H1 (cell line): ENCODE data around the gene LY6G5B. TPM values are rescaled to one million over a fixed set of nuclear protein-coding genes. Genes with fewer than 3 reads are reported as not detected.

Experiments used
- CTCF ChIA-PET: fragments of 300-600 bp; sonication (Branson Sonifier 250); formaldehyde crosslinking; loops from one replicate; lab custom pipeline; 2021; ENCODE audit not compliant: partially characterized antibody; lab: Charles Lee
- POLR2A ChIA-PET: fragments of 300-600 bp; sonication (Branson Sonifier 250); formaldehyde crosslinking; loops from one replicate; lab custom pipeline; 2021; ENCODE audit warnings: inconsistent platforms; ENCODE audit not compliant: partially characterized antibody; lab: Charles Lee
- DNase-seq, 2 experiments: peaks; one replicate each; pipeline versions ENCODE4 v3.0.0 to v3.0.0-alpha.2; 2010 to 2022; ENCODE audit warnings: low spot score in 2 of 2, low read depth in 1 of 2, mixed read lengths in 1 of 2
- FAIRE-seq: peaks from 2 replicates; lab custom pipeline; 2011; peaks lifted over from hg19 to GRCh38; lab: Jason Lieb, UNC
- H2AFZ ChIP-seq: 2 replicates; pipeline ENCODE4 v1.8.1; 2012; ENCODE audit warnings: low read length, inconsistent platforms
- H2AK5ac ChIP-seq: 2 replicates; pipeline ENCODE4 v1.6.1; 2013; ENCODE audit warnings: low read depth, low read length
- H2BK120ac ChIP-seq: replicated peaks from 2 replicates; pipeline ENCODE3; 2013; ENCODE audit warnings: low read depth, low read length, inconsistent platforms
- H2BK12ac ChIP-seq: 2 replicates; pipeline ENCODE4 v1.6.1; 2013; ENCODE audit warnings: low read depth, low read length
- H2BK15ac ChIP-seq: 2 replicates; pipeline ENCODE4 v1.6.1; 2013; ENCODE audit warnings: low read length
- H2BK20ac ChIP-seq: 2 replicates; pipeline ENCODE4 v1.6.1; 2013; ENCODE audit warnings: low read length
- H2BK5ac ChIP-seq: 2 replicates; pipeline ENCODE4 v1.6.1; 2013; ENCODE audit warnings: low read depth, low read length
- H3K14ac ChIP-seq: 2 replicates; pipeline ENCODE4 v1.6.1; 2013; ENCODE audit warnings: inconsistent platforms; ENCODE audit not compliant: insufficient read length
- H3K18ac ChIP-seq: 2 replicates; pipeline ENCODE4 v1.6.1; 2013; ENCODE audit warnings: low read length; ENCODE audit errors: extremely low read depth
- H3K23ac ChIP-seq: 2 replicates; pipeline ENCODE4 v1.6.1; 2013; ENCODE audit warnings: inconsistent platforms; ENCODE audit not compliant: insufficient read length
- H3K23me2 ChIP-seq: 2 replicates; pipeline ENCODE4 v1.6.1; 2013; ENCODE audit warnings: low read depth, low read length
- H3K27ac ChIP-seq: 2 replicates; pipeline ENCODE4 v1.6.1; 2011; ENCODE audit warnings: low read depth, low read length, inconsistent platforms
- H3K27me3 ChIP-seq, 4 experiments: replicated peaks in 1 of 4; 1 replicate in 1 of 4; 2 replicates in 3 of 4; pipeline versions ENCODE4 v1.6.1 to v1.8.1; 2011 to 2013; ENCODE audit warnings: low read length in 3 of 4, mild to moderate bottlenecking in 3 of 4, inconsistent platforms in 2 of 4, mixed read lengths in 2 of 4, moderate library complexity in 1 of 4; ENCODE audit not compliant: control insufficient read depth in 3 of 4, insufficient read depth in 3 of 4; ENCODE audit errors: extremely low read depth in 1 of 4
- H3K36me3 ChIP-seq, 4 experiments: 2 replicates each; pipeline versions ENCODE4 v1.6.1 to v1.8.1; 2011 to 2013; ENCODE audit warnings: mild to moderate bottlenecking in 4 of 4, low read length in 3 of 4, moderate library complexity in 2 of 4, control low read depth in 1 of 4, inconsistent platforms in 1 of 4; ENCODE audit not compliant: insufficient read depth in 4 of 4, control insufficient read depth in 2 of 4
- H3K4ac ChIP-seq: replicated peaks from 2 replicates; pipeline ENCODE3; 2013; ENCODE audit warnings: low read length, low read depth, mixed read lengths, inconsistent platforms; ENCODE audit not compliant: insufficient read length
- H3K4me1 ChIP-seq, 4 experiments: replicated peaks in 1 of 4; 1 replicate in 1 of 4; 2 replicates in 3 of 4; pipeline versions ENCODE4 v1.6.1 to v1.8.1; 2011 to 2013; ENCODE audit warnings: low read length in 3 of 4, inconsistent platforms in 2 of 4, mixed read lengths in 1 of 4; ENCODE audit not compliant: insufficient read depth in 4 of 4, control insufficient read depth in 3 of 4
- H3K4me2 ChIP-seq, 2 experiments: 2 replicates each; pipeline versions ENCODE4 v1.6.1 to v1.8.1; 2011 to 2013; ENCODE audit warnings: low read depth in 2 of 2, low read length in 2 of 2, control low read depth in 1 of 2, inconsistent platforms in 1 of 2, mild to moderate bottlenecking in 1 of 2; ENCODE audit not compliant: insufficient read depth in 1 of 2
- H3K4me3 ChIP-seq, 4 experiments: fragments of 200-600, 300-600 bp in 1 of 4; sonication (generic), shearing (Covaris generic), sonication (Bioruptor Twin) in 1 of 4; 2 replicates each; pipeline versions ENCODE4 v1.5.1 to v1.8.1; 2011 to 2016; ENCODE audit warnings: low read length in 4 of 4, low read depth in 3 of 4, control low read depth in 2 of 4, inconsistent platforms in 2 of 4, mild to moderate bottlenecking in 2 of 4, mixed read lengths in 1 of 4, moderate library complexity in 1 of 4; ENCODE audit not compliant: insufficient read depth in 2 of 4; ENCODE audit errors: extremely low read depth in 1 of 4
- H3K56ac ChIP-seq: replicated peaks from 2 replicates; pipeline ENCODE3; 2013; ENCODE audit warnings: low read depth, mild to moderate bottlenecking, mixed read lengths, low read length, inconsistent platforms; ENCODE audit not compliant: insufficient read length
- H3K79me1 ChIP-seq: 2 replicates; pipeline ENCODE4 v1.6.1; 2013; ENCODE audit warnings: low read depth, low read length, control low read depth
- H3K79me2 ChIP-seq, 2 experiments: 2 replicates each; pipeline versions ENCODE4 v1.6.1 to v1.8.1; 2012 to 2013; ENCODE audit warnings: low read length in 2 of 2, mild to moderate bottlenecking in 2 of 2, inconsistent platforms in 1 of 2; ENCODE audit not compliant: insufficient read depth in 2 of 2, control insufficient read depth in 1 of 2
- H3K9ac ChIP-seq, 4 experiments: replicated peaks in 1 of 4; 1 replicate in 1 of 4; 2 replicates in 3 of 4; pipeline versions ENCODE4 v1.6.1 to v1.8.1; 2011 to 2013; ENCODE audit warnings: low read depth in 3 of 4, low read length in 3 of 4, control low read depth in 2 of 4, mild to moderate bottlenecking in 2 of 4, moderate library complexity in 2 of 4, inconsistent platforms in 1 of 4; ENCODE audit errors: extremely low read depth in 1 of 4
- H3K9me3 ChIP-seq, 2 experiments: 2 replicates each; pipeline versions ENCODE4 v1.6.1 to v1.8.1; 2012 to 2013; ENCODE audit warnings: mild to moderate bottlenecking in 2 of 2, moderate library complexity in 2 of 2, control low read depth in 1 of 2, inconsistent platforms in 1 of 2, low read depth in 1 of 2, low read length in 1 of 2, mixed read lengths in 1 of 2; ENCODE audit not compliant: insufficient read depth in 2 of 2
- H4K20me1 ChIP-seq, 2 experiments: replicated peaks in 1 of 2; 2 replicates each; pipeline versions ENCODE3 to v1.8.1; 2011 to 2013; ENCODE audit warnings: inconsistent platforms in 2 of 2, low read length in 2 of 2, mild to moderate bottlenecking in 1 of 2; ENCODE audit not compliant: insufficient read depth in 2 of 2, control insufficient read depth in 1 of 2
- H4K5ac ChIP-seq: 2 replicates; pipeline ENCODE4 v1.6.1; 2013; ENCODE audit warnings: low read length, low read depth, mixed read lengths, inconsistent platforms; ENCODE audit not compliant: insufficient read length
- H4K8ac ChIP-seq: 2 replicates; pipeline ENCODE4 v1.8.0; 2013; ENCODE audit warnings: mild to moderate bottlenecking, moderate library complexity, low read length, inconsistent platforms; ENCODE audit not compliant: insufficient read depth; ENCODE audit errors: extremely low read depth
- H4K91ac ChIP-seq: replicated peaks from 2 replicates; pipeline ENCODE3; 2013; ENCODE audit warnings: low read length, mixed read lengths, inconsistent platforms; ENCODE audit not compliant: insufficient read length
- JUND ChIP-seq: IDR thresholded peaks from 2 replicates; pipeline ENCODE4 v1.6.1; 2011; ENCODE audit warnings: mild to moderate bottlenecking, improper control_type of control experiment, low read length
- POLR2A ChIP-seq, 2 experiments: IDR thresholded peaks; 1 replicate in 1 of 2; 2 replicates in 1 of 2; pipeline ENCODE4 v1.6.1; 2011; ENCODE audit warnings: low read depth in 2 of 2, low read length in 2 of 2, mild to moderate bottlenecking in 2 of 2; ENCODE audit errors: control extremely low read depth in 1 of 2
- WGBS, 2 experiments: shearing (Covaris generic) in 1 of 2; methylation state at CpG; one replicate each; pipeline versions ENCODE4 v1.1.6 to v1.1.7; 2013 to 2015; ENCODE audit warnings: low lambda C conversion rate in 2 of 2, mixed read lengths in 2 of 2, inconsistent platforms in 1 of 2, low coverage in 1 of 2, missing lambda C conversion rate in 1 of 2; ENCODE audit not compliant: insufficient replicate concordance in 2 of 2, insufficient coverage in 1 of 2, insufficient read length in 1 of 2; ENCODE audit errors: extremely low coverage in 1 of 2, missing lambda C conversion rate in 1 of 2; 5-methylcytosine and 5-hydroxymethylcytosine counted together
- polyA plus RNA-seq, 7 experiments: library from polyadenylated mRNA; depleted of rRNA in 3 of 7; stranded (reverse) in 5 of 7; unstranded in 2 of 7; fragments of >200 nt in 5 of 7; fragments of 200-250 nt in 2 of 7; gene quantifications; 1 replicate in 5 of 7; 2 replicates in 1 of 7; 4 replicates in 1 of 7; pipeline versions ENCODE4 v1.2.1 to v1.2.3, GENCODE V29; 2011 to 2013; ENCODE audit warnings: missing spikeins in 2 of 7, mixed read lengths in 2 of 7
- total RNA-seq: library from RNA; stranded (reverse); fragmentation: NEBNext Ultra II Directional; extraction: Animal tissue kit (Norgen Biotek cat#: 25700); gene quantifications from 2 replicates; pipeline ENCODE4 v1.2.1, GENCODE V29; 2021

The LY6G5B gene
- total and polyA plus RNA-seq, 2 of the 8 experiments (the other 6 are each of a cell fraction or from before 2014, with no cell fraction given), result 10.6 to 12.6 TPM

DNA sequence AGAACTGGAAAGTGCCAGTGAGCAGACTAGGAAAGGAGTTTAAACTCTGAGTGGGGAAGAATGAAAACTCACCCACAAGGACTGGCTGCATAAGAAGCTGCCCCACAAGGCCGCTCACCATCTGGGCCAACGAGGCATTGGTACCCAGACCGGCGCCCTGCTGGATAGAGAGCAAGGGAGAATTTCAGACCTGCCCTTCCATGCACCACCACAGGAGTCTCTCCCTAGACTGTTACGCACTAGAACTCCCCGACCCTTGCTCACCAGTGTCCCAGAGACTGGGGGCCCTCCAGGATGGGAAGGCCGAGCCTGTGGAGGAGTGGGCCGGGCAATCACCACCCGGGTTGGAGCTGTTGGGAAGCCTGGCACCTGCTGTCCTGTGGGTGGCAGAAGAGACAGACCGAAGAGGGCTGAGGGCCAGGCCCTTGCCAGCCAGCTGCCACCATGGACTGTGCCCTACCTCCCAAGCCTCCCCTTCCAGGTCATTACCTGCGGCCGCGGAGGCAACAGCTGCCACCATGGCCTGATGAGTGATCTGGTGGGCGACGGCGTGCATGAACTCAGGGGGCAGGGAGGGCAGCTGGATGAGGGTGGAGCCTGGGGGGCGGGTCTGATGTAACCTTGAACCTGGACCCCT lies 25.8 kb upstream of the LY6G5B start:
- peaks cover 5 to 6% of the 10 kb centered on the region in 2 experiments for H4K20me1 ChIP-seq
- H3K4me2 ChIP-seq, result no peak overlapping the region
- H2BK12ac ChIP-seq, result no peak overlapping the region
- peaks cover 0 to 4% of the 10 kb centered on the region in 2 experiments; a peak in 1 of 4 replicates for H3K79me2 ChIP-seq
- peaks cover 51 to 92% (median 79%) of the 10 kb centered on the region in 4 experiments for H3K36me3 ChIP-seq
- H3K18ac ChIP-seq, result no peak overlapping the region
- no peaks in the 10 kb centered on the region for H3K4me1 ChIP-seq
- H2AK5ac ChIP-seq, result no peak overlapping the region
- H3K56ac ChIP-seq, result no peak overlapping the region
- H2BK20ac ChIP-seq, result no peak overlapping the region
- no peak overlapping the region for H3K4ac ChIP-seq
- H2BK120ac ChIP-seq, result no peak overlapping the region
- ChIA-PET CTCF (interaction anchor here (0.8 to 2.8 kb wide), 6 partner anchors 9 to 170 kb away, joined by 3 to 10 read pairs (median 4); no protein-coding TSS in a partner anchor), POLR2A (interaction anchor here (0.6 to 34.9 kb wide), 12 partner anchors 8 to 123 kb away, joined by 3 to 883 read pairs (median 4); partner anchors contain the start of genes APOM, BAG6, C6orf47 and CSNK2B)
- WGBS, 2 experiments, result 92% methylated on average over 16 of the region's 17 CpGs; no CpG with 5 or more reads in 1 of the 2 experiments
- no peak overlapping the region for H3K23ac ChIP-seq
- no peak overlapping the region for H3K14ac ChIP-seq
- no peak overlapping the region for H4K91ac ChIP-seq
- no peaks in the 10 kb centered on the region for H3K9me3 ChIP-seq
- TF ChIP-seq JUND (no peak), POLR2A (IDR thresholded peaks at IDR 0.05; ENCODE audit: control extremely low read depth in 1 of 2, low read depth in 2 of 2, low read length in 2 of 2) (0 out of 3 replicates have a peak, but pooled peaks of 1 of the 2 experiments have one; percentile 19)
- FAIRE-seq, result no peak
- H2AFZ ChIP-seq, result no peak overlapping the region
- H3K23me2 ChIP-seq, result no peaks in the 10 kb centered on the region
- no peak overlapping the region for H3K27ac ChIP-seq
- no peak overlapping the region for H2BK5ac ChIP-seq
- H3K9ac ChIP-seq, result no peak overlapping the region
- H3K79me1 ChIP-seq, result no peaks in the 10 kb centered on the region; the same call in none of the 2 replicates
- H3K4me3 ChIP-seq, result no peak overlapping the region
- no peak for DNase-seq
- H4K8ac ChIP-seq, result peak overlapping the region; percentile 76
- H2BK15ac ChIP-seq, result no peak overlapping the region
- H3K27me3 ChIP-seq, result no peaks in the 10 kb centered on the region
- H4K5ac ChIP-seq, result no peak overlapping the region
